HepG2 (cell line): ENCODE data around the gene THRB.

ENCODE experiments used
- CC2D1A ChIP-seq: sonication (generic); formaldehyde crosslinking; IDR thresholded peaks from 2 replicates; pipeline ENCODE4 v1.8.1; 2023; ENCODE audit warnings: mild to moderate bottlenecking, missing genetic modification reagents
- CREB3 ChIP-seq: sonication (generic); formaldehyde crosslinking; IDR thresholded peaks from 2 replicates; pipeline ENCODE4 v1.5.0; 2020; ENCODE audit warnings: missing genetic modification reagents
- CTCF ChIP-seq: sonication (generic); formaldehyde crosslinking; IDR thresholded peaks from 2 replicates; pipeline ENCODE4 v1.5.0; 2020; ENCODE audit warnings: mild to moderate bottlenecking, missing genetic modification reagents, moderate library complexity
- HINFP ChIP-seq: sonication (generic); formaldehyde crosslinking; IDR thresholded peaks from 2 replicates; pipeline ENCODE4 v1.4.0; 2020; ENCODE audit warnings: low read depth, mild to moderate bottlenecking, missing genetic modification reagents
- POGZ ChIP-seq: sonication (generic); formaldehyde crosslinking; IDR thresholded peaks from 2 replicates; pipeline ENCODE4 v1.4.0; 2020; ENCODE audit warnings: mild to moderate bottlenecking, missing genetic modification reagents
- POLR2AphosphoS5 ChIP-seq: IDR thresholded peaks from 2 replicates; pipeline ENCODE4 v1.6.1; 2012; ENCODE audit warnings: low read depth, low read length
- SIN3B ChIP-seq: fragments of 150-350 bp; IDR thresholded peaks from 2 replicates; pipeline ENCODE4 v1.6.1; 2014; ENCODE audit warnings: low read length
- YY1 ChIP-seq: IDR thresholded peaks from 2 replicates; pipeline ENCODE4 v1.6.1; 2011; ENCODE audit warnings: low read length, low read depth, moderate library complexity, mild to moderate bottlenecking; ENCODE audit not compliant: insufficient read depth, insufficient replicate concordance
- ZSCAN31 ChIP-seq: sonication (generic); formaldehyde crosslinking; IDR thresholded peaks from 2 replicates; pipeline ENCODE4 v1.5.0; 2020; ENCODE audit warnings: low read depth, mild to moderate bottlenecking, missing genetic modification reagents

- no peak for TF ChIP-seq CTCF (CRISPR knock-in tag)
- no peak for TF ChIP-seq SIN3B
- TF ChIP-seq CC2D1A (CRISPR knock-in tag): no peak
- no peak for TF ChIP-seq YY1
- no peak for TF ChIP-seq POLR2AphosphoS5
- no peak for TF ChIP-seq HINFP (CRISPR knock-in tag)
- no peak for TF ChIP-seq POGZ (CRISPR knock-in tag)
- TF ChIP-seq CREB3 (CRISPR knock-in tag): no peak
- TF ChIP-seq ZSCAN31 (CRISPR knock-in tag): no peak
Observed at GRCh38 chr3:24299246-24299805, 195.3 kb downstream of the THRB start.
